ENCODE data around the gene FUT1. TPM values are rescaled to one million over a fixed set of nuclear protein-coding genes. Genes with fewer than 3 reads are reported as not detected.

FUT1 gene
- total RNA-seq, 2 donors from 2014 or later = 14.8 to 79.1 TPM

GRCh38 chr19:48703316-48703715, 49.1 kb downstream of the FUT1 start:
- Histone ChIP-seq H3K36me3 (replicated peaks in 1 of 2; ENCODE audit: insufficient read depth in 1 of 2, low read depth in 2 of 2) (no peaks in the 10 kb centered on the region), H3K27me3 (no peaks in the 10 kb centered on the region), H3K27ac (no peak overlapping the region), H3K4me1 (peaks cover 2% of the 10 kb centered on the region), H3K4me3 (no peak overlapping the region), H3K9me3 (no peaks in the 10 kb centered on the region)
- TF ChIP-seq POLR2A (IDR thresholded peaks at IDR 0.05) = no peak
- WGBS, 2 donors = 94 to 96% methylated on average over 8 to 23 of the region's 23 CpGs
- ATAC-seq = no peak
- no peak for DNase-seq
- intact Hi-C loops (cut with DNase I) = no loop called here

GRCh38 chr19:48702701-48703100, 49.7 kb downstream of the FUT1 start:
- intact Hi-C loops (cut with DNase I) = no loop called here
- no peaks in the 10 kb centered on the region for H3K36me3 ChIP-seq (replicated peaks in 1 of 2; ENCODE audit: insufficient read depth in 1 of 2, low read depth in 2 of 2)
- DNase-seq = no peak
- H3K4me1 ChIP-seq = peaks cover 7% of the 10 kb centered on the region
- no peak overlapping the region for H3K4me3 ChIP-seq
- no peak for TF ChIP-seq POLR2A (IDR thresholded peaks at IDR 0.05)
- no peak for TF ChIP-seq CTCF (IDR thresholded peaks at IDR 0.05)
- no peak overlapping the region for H3K27ac ChIP-seq
- ATAC-seq = no peak
- no peaks in the 10 kb centered on the region for H3K27me3 ChIP-seq
- WGBS, 2 donors = 90 to 91% methylated on average over 13 of the region's 13 CpGs
- no peaks in the 10 kb centered on the region for H3K9me3 ChIP-seq

GRCh38 chr19:48698046-48698445, 54.4 kb downstream of the FUT1 start:
- 34 to 48% methylated on average over 4 of the region's 4 CpGs for WGBS, 2 donors
- Histone ChIP-seq H3K4me3 (no peak overlapping the region), H3K9me3 (no peaks in the 10 kb centered on the region), H3K4me1 (peaks cover 26% of the 10 kb centered on the region), H3K27ac (no peak overlapping the region), H3K36me3 (replicated peaks in 1 of 2; ENCODE audit: insufficient read depth in 1 of 2, low read depth in 2 of 2) (no peaks in the 10 kb centered on the region), H3K27me3 (no peaks in the 10 kb centered on the region)
- no peak for ATAC-seq
- intact Hi-C loops (cut with DNase I) = no loop called here
- no peak for TF ChIP-seq CTCF (IDR thresholded peaks at IDR 0.05)
- TF ChIP-seq POLR2A (IDR thresholded peaks at IDR 0.05) = no peak
- peak in 3 of 4 donors; percentile 39 to 49 (median 46) for DNase-seq

Small RNAs within 50 kb of the gene (small RNA-seq; reads per million reads assigned to genes)
- gene RNU6-317P = not detected

Other genes starting within 250 kb of the FUT1 start
- 1 to 10 TPM; 4.2 to 9.6 TPM for gene LMTK3, start 240.8 kb downstream of the FUT1 start, total RNA-seq
- gene SULT2B1, start 200.5 kb downstream of the FUT1 start, total RNA-seq = 1 to 10 TPM in 1 of 2 donors, not detected in 1; 1.0 TPM
- gene SPACA4, start 145.9 kb downstream of the FUT1 start, total RNA-seq = not detected
- 1 to 10 TPM in 1 of 2 donors, under 1 TPM in 1; 0.33 to 4.2 TPM for gene FAM83E, start 137.6 kb downstream of the FUT1 start, total RNA-seq
- 1,000 to 10,000 TPM; 2,402 to 3,112 TPM for gene RPL18, start 133.5 kb downstream of the FUT1 start, total RNA-seq
- gene SPHK2, start 133.1 kb downstream of the FUT1 start, total RNA-seq = 10 to 100 TPM in 1 of 2 donors, 1 to 10 TPM in 1; 8.3 to 37.6 TPM
- 1 to 10 TPM; 2.0 to 4.9 TPM for gene DBP, start 115.3 kb downstream of the FUT1 start, total RNA-seq
- 1 to 10 TPM in 1 of 2 donors, not detected in 1; 2.9 TPM for gene CA11, start 106.5 kb downstream of the FUT1 start, total RNA-seq
- gene NTN5, start 79.6 kb downstream of the FUT1 start, total RNA-seq = not detected
- gene FUT2, start 56.7 kb downstream of the FUT1 start, total RNA-seq = 1 to 10 TPM; 2.0 to 3.4 TPM
- gene MAMSTR, start 32.9 kb downstream of the FUT1 start, total RNA-seq = 1 to 10 TPM in 1 of 2 donors, under 1 TPM in 1; 0.26 to 7.3 TPM
- gene RASIP1, start 12.0 kb downstream of the FUT1 start, total RNA-seq = 10 to 100 TPM; 14.5 to 60.0 TPM
- 10 to 100 TPM in 1 of 2 donors, 1 to 10 TPM in 1; 1.6 to 14.5 TPM for gene IZUMO1, start 5.7 kb downstream of the FUT1 start, total RNA-seq
- not detected for gene FGF21, start 2.9 kb upstream of the FUT1 start, total RNA-seq
- 10 to 100 TPM; 34.5 to 56.0 TPM for gene BCAT2, start 58.4 kb upstream of the FUT1 start, total RNA-seq
- gene HSD17B14, start 83.8 kb upstream of the FUT1 start, total RNA-seq = 1 to 10 TPM; 2.1 to 3.3 TPM
- 10 to 100 TPM in 1 of 2 donors, 1 to 10 TPM in 1; 6.5 to 21.1 TPM for gene PLEKHA4, start 116.0 kb upstream of the FUT1 start, total RNA-seq
- gene PPP1R15A, start 119.8 kb upstream of the FUT1 start, total RNA-seq = 10 to 100 TPM; 17.9 to 49.4 TPM
- not detected for gene TULP2, start 146.1 kb upstream of the FUT1 start, total RNA-seq
- gene NUCB1, start 147.7 kb upstream of the FUT1 start, total RNA-seq = 100 to 1,000 TPM; 129 to 170 TPM
- gene DHDH, start 181.1 kb upstream of the FUT1 start, total RNA-seq = not detected
- gene BAX, start 202.2 kb upstream of the FUT1 start, total RNA-seq = 10 to 100 TPM; 15.3 to 22.7 TPM
- gene FTL, start 212.7 kb upstream of the FUT1 start, total RNA-seq = 1,000 to 10,000 TPM; 1,824 to 3,385 TPM
- gene GYS1, start 240.7 kb upstream of the FUT1 start, total RNA-seq = 10 to 100 TPM in 1 of 2 donors, 1 to 10 TPM in 1; 7.5 to 17.8 TPM
- gene RUVBL2, start 241.2 kb upstream of the FUT1 start, total RNA-seq = 10 to 100 TPM; 46.5 to 47.2 TPM